ENCODE results near the gene ZNF79.

Gene ZNF79

GRCh38 chr9:127398275-127398647 is 25.9 kb upstream of the ZNF79 start:
- no peak for DNase-seq (ENCODE audit: low read depth)

DNA sequence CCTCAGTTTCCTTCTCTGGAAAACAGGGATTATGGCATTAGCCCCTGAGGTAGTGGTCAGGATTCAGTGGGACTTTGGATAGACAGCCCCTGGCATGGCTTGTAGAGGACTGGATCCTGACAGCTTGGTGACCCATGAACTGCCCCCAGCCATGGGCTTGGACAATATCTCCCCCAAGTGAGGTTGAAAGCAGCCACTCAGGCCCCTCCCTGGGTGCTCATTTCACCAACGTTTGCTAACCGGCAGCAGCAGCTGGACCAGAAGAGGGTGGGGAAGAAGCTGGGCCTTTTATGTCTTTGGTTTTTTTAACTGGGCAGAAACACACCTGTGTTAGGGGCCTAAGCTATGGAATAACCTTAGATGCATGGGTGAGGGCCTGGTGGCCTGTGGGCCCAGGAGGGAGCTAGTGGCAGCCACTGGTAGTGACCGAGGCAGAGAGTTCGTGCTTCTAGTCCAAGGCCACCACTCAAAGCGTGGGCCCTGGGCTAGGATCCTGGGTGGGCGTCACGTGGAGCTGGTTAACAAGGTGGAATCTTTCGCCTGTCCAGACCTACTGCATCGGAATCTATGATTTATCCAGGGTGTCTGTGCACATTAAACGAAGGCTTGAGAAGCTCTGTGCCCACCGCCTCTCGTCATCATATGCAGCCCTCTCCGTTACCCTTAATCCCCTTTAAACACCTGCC is 25.3 kb upstream of the ZNF79 start:
- no peak for DNase-seq (ENCODE audit: low read depth)

GRCh38 chr9:127399736-127400269 is 24.4 kb upstream of the ZNF79 start:
- no peak for DNase-seq (ENCODE audit: low read depth)

DNA sequence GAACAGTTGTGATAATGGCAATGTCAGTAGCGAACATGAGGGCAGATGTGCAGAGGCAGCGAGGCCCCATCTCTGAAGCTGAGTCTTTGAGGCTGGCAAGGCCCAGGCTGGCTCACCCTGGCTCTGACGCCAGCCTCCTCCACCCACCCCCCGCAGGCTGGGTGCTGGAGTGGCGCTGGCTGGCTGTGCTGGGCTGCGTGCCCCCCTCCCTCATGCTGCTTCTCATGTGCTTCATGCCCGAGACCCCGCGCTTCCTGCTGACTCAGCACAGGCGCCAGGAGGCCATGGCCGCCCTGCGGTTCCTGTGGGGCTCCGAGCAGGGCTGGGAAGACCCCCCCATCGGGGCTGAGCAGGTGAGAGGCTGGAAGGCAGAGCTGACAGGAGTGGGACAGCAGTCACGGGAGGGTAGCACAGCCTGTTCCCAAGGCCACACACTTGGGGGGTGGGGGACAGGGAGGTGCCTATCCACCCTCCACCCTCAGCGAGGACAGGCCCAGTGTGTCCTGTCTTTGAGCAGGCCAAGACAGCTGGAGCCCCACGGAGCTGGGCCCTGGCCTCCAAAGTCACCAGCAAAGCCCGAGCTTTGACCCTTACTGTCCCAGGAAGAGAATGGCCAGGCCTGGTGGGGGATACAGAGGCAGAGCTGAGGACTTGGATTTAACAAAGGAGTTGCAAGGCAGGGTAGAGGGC is 21.6 kb upstream of the ZNF79 start:
- DNase-seq (ENCODE audit: low read depth), result no peak

DNA sequence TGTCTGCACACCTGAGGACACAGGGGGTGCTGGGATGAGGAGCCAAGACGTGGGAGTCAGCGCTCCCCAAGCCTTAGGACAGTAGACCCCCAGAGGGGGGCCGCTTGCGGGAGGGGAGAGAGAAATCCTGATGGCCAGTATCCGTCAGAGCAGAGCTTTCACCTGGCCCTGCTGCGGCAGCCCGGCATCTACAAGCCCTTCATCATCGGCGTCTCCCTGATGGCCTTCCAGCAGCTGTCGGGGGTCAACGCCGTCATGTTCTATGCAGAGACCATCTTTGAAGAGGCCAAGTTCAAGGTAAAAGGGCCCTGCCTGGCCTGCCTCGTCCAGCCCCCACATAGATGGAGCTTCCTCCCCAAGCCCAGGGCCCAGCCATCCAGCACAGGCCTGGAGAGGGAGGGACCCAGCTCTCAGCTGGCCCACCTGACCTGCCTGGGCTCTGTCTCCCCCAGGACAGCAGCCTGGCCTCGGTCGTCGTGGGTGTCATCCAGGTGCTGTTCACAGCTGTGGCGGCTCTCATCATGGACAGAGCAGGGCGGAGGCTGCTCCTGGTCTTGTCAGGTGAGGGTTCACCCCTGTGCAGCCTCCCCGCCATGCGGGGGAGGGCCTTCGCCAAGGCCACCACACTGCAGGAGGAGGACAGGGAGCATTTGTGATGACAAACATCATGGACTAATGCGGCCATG is 20.5 kb upstream of the ZNF79 start:
- DNase-seq (ENCODE audit: low read depth), result no peak

- DNase-seq (ENCODE audit: low read depth), result no peak
Measured at GRCh38 chr9:127404631-127405030, 19.6 kb upstream of the ZNF79 start.

- no peak for DNase-seq (ENCODE audit: low read depth)
Measured at GRCh38 chr9:127405344-127406125, 18.6 kb upstream of the ZNF79 start.

- DNase-seq (ENCODE audit: low read depth), result no peak
Measured at GRCh38 chr9:127406799-127407491, 17.2 kb upstream of the ZNF79 start.

GRCh38 chr9:127407492-127407843 is 16.7 kb upstream of the ZNF79 start:
- no peak for DNase-seq (ENCODE audit: low read depth)

DNA sequence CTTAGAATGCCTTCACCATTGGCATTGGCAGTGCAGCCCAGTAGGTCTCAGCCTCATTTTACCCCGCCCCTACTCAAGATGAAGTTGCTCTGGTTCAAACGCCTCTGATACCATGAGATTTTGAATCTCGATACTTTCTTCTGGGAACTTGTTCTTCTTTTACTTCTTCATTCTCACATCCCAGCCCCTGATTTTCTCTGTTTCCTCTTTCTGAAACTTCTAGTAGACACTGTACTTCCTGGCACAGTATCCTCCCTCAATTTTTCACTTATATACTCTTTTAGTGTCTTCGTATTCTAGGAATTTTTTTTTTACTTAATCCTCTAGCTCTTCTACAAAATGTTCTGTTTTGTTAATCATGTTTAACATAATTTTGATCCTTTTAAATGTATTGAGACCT is 13.1 kb upstream of the ZNF79 start:
- DNase-seq (ENCODE audit: low read depth), result no peak

DNA sequence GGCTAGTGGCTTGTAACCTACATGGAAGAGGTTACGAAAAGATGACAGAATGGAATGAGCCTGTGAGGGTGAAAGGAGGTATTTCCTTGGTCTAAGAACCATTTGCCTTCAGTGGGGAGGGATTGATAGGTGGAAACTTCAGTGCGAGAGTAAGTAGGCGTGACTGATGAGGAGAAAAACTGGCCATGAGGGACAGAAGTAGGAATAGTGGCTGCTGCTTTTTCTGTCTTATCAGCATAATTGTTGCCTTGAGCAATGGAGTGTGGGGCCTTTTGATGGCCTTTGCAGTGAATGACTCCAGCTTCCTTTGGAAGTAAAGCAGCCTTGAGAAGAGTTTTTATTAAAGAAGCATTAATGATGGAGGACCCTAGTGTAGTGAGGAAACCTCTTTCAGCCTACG is 9.0 kb upstream of the ZNF79 start:
- DNase-seq (ENCODE audit: low read depth), result no peak

DNA sequence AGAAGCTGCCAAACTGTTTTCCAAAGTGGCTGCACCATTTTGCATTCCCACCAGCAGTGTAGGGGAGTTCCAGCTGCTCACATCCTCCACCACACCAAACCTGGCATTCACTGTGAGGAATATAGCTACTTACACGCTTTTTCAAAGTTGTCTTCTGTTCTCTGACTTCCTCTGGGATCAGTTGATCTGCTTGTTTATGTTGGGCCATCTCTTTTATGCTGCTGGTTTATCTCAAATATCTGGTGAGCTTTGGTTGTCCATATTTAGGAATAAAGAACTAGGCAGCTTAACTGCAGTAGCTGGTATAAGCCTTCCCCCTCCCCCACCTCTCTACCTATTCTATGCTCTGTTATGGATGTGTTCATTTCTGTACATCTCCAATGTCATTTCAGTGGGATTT is 8.5 kb upstream of the ZNF79 start:
- DNase-seq (ENCODE audit: low read depth), result no peak

DNA sequence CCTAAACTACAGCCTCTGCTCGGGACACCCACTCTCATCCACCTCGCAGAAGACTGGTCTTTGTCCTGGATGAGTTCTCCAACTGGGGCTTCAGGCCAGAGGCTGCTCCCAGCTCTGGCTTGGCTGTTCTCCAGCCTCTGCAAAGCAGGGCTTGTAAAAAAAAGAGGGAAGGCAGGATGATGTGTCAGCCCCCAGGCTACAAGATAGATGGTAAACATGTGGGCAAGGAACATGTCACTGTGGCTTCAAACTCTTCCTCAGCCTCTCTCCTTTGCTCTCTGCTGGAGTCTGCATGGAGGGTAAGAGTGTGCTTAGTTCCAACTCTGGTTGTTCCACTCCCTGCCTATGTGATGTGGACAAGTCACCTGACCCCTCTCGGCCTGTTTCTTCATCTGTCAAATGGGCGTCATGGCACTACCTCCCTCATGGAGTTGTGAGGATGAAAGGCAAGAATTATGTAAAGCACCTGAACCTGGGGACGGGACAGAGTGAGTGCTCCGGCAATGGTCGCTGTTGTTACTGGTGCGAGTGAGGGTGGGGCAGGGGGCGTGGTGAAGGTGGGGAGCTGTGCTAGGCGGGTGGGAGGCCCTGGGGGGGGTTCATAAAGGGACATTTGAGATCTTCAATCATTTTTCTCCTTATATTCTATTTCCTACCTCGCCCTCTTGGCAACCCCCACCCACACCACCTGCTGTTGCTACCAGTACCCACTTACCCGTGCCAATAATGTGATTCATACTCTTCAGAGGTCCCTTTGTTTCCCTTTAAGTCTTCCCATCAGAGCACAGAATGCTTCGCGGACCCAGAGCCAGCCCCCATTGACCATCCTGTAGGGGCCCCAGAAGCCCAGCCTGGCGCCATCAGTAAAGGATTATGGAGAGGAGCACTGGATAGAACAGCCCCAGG is 6.8 kb upstream of the ZNF79 start:
- DNase-seq (ENCODE audit: low read depth), result peak; percentile 95

- DNase-seq (ENCODE audit: low read depth), result peak; percentile 27
Measured at GRCh38 chr9:127418037-127418471, 6.1 kb upstream of the ZNF79 start.

GRCh38 chr9:127419348-127419747 is 4.8 kb upstream of the ZNF79 start:
- no peak for DNase-seq (ENCODE audit: low read depth)

GRCh38 chr9:127421057-127421456 is 3.1 kb upstream of the ZNF79 start:
- DNase-seq (ENCODE audit: low read depth), result no peak

DNA sequence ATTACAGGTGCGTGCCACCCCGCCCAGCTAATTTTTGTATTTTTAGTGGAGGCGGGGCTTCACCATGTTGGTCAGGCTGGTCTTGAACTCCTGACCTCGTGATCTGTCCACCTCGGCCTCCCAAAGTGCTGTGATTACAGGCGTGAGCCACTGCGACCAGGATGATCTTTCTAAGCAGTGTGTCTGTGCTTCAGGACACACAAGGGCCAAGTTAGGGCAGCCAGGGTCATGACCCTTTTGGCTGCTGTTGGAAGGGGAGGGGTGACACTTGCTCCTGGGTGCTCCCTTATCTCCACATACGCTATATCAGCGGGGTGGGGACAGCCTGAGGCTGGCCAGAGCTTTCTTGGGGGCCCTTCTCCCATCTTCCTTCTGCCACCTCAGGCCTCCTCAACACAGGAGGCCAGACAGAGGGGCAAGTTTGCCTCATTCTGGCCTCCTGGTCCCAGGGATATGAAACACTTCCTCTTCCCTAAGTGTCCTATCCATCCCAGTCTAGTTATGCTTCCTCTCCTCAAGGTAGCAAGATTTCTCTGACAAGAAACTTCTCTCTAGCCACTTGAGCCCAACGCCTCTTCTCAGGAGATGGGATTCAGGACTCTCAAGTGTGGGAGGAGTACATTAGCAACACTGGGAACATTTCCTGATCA is 1.9 kb upstream of the ZNF79 start:
- no peak for DNase-seq (ENCODE audit: low read depth)

DNA sequence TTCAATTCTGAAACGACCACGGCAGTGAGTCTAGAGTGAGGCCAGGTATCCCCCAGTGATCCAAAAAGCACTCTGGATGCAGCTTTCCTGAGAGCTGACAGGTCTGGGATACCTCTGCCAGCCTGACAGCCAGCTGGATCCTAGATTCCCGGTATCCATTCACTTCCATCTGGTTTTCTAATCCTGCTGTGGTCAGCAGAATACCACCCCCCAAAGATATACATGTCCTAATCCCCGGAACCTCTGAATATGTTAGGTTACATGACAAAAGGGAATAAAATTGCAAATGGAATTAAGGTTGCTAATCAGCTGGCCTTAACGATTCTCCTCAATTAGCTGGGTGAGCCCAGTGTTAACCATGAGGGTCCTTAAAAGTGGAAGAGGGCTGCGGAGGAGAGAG is 1.4 kb upstream of the ZNF79 start:
- no peak for DNase-seq (ENCODE audit: low read depth)

- DNase-seq (ENCODE audit: low read depth), result no peak
Measured at GRCh38 chr9:127423476-127423933, 677 bp upstream of the ZNF79 start.

- no peak for DNase-seq (ENCODE audit: low read depth)
Measured at GRCh38 chr9:127424676-127424999, 456 bp downstream of the ZNF79 start.

Data from ELR (cell line).